DMS153 treated with DMSO at 0.1 percent for 48 hours (cell line): Measurements from ENCODE around the gene UBL7.

Experiments used
- DNase-seq: peaks from one replicate; lab custom pipeline; 2025; ENCODE audit not compliant: unreplicated experiment; lab: John Stamatoyannopoulos, UW

Gene UBL7

GRCh38 chr15:74442063-74442462 lies 18.9 kb downstream of the UBL7 start:
- DNase-seq = no peak

- DNase-seq = no peak
These were observed 19.6 kb downstream of the UBL7 start for GRCh38 chr15:74441248-74441941.

GRCh38 chr15:74438721-74439316 lies 22.1 kb downstream of the UBL7 start:
- peak; percentile 2 for DNase-seq

GRCh38 chr15:74438206-74438605 lies 22.8 kb downstream of the UBL7 start:
- no peak for DNase-seq

GRCh38 chr15:74434263-74435136 lies 26.5 kb downstream of the UBL7 start:
- DNase-seq = no peak

- peak; percentile 8 for DNase-seq
These were observed 27.2 kb downstream of the UBL7 start, which contains the start of gene SEMA7A for GRCh38 chr15:74433592-74434262. SEMA7A (minus strand) TSS chr15:74433958; CDS start chr15:74433918, 40 bp downstream.

- no peak for DNase-seq
These were observed 27.9 kb downstream of the UBL7 start for GRCh38 chr15:74432968-74433591.

GRCh38 chr15:74432271-74432967 lies 28.5 kb downstream of the UBL7 start:
- DNase-seq = no peak

GRCh38 chr15:74431645-74432044 lies 29.3 kb downstream of the UBL7 start:
- DNase-seq = no peak

GRCh38 chr15:74431116-74431515 lies 29.8 kb downstream of the UBL7 start:
- DNase-seq = no peak

- DNase-seq = no peak
These were observed 30.4 kb downstream of the UBL7 start for GRCh38 chr15:74430510-74430951.

- DNase-seq = no peak
These were observed 31.1 kb downstream of the UBL7 start for GRCh38 chr15:74429781-74430400.

- DNase-seq = no peak
These were observed 31.8 kb downstream of the UBL7 start for GRCh38 chr15:74428970-74429780.

GRCh38 chr15:74428442-74428787 lies 32.5 kb downstream of the UBL7 start:
- DNase-seq = no peak

- DNase-seq = no peak
These were observed 33.1 kb downstream of the UBL7 start for GRCh38 chr15:74427607-74428441.

GRCh38 chr15:74426404-74427281 lies 34.3 kb downstream of the UBL7 start:
- no peak for DNase-seq

- no peak for DNase-seq
These were observed 35.3 kb downstream of the UBL7 start for GRCh38 chr15:74425630-74426029.
